ENCODE measurements around the gene CABP7. TPM values are rescaled to one million over a fixed set of nuclear protein-coding genes. Genes with fewer than 3 reads are reported as not detected.

The CABP7 gene
- 0.08 to 0.27 TPM (median 0.10 TPM) in 5 replicates for total RNA-seq (2022; extraction: Qiagen RNA extraction)

DNA sequence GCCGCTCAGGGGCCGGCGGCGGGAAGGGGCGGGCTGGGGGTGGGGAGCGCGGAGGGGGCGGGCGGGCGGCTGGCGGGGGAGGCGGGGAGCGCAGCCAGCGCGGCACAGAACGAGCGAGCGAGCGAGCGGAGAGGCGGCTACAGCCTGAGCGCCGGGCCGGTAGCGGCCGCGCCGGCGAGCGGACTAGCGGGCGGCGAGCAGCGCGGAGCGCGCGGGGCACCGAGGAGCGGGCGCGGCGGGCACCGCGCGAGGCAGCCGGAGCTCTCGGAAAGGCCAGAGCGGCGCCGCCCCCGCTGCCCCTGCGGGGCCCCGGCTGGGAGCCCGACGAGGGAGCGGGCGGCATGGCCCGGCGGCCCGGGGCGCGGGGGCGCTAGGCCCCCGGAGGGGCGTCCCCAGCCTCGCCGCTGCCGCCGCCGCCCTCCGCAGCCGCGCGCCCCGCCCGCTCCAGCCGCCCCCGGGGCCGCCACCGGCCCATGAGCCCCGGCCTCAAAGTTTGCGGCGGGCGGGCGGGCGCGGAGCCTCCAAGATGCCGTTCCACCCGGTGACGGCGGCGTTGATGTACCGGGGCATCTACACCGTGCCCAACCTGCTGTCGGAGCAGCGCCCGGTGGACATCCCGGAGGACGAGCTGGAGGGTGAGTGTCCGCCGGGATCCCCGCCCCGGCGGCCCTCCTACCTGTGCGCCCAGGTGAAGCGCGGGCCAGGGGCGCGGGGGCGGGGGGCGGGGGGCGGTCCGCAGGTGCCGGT, at the start of gene CABP7:
Gene CABP7, plus strand, starts transcription at position 105 of the 747 bp plus-strand sequence. Its CDS starts 422 bp downstream, at position 527.

DNA sequence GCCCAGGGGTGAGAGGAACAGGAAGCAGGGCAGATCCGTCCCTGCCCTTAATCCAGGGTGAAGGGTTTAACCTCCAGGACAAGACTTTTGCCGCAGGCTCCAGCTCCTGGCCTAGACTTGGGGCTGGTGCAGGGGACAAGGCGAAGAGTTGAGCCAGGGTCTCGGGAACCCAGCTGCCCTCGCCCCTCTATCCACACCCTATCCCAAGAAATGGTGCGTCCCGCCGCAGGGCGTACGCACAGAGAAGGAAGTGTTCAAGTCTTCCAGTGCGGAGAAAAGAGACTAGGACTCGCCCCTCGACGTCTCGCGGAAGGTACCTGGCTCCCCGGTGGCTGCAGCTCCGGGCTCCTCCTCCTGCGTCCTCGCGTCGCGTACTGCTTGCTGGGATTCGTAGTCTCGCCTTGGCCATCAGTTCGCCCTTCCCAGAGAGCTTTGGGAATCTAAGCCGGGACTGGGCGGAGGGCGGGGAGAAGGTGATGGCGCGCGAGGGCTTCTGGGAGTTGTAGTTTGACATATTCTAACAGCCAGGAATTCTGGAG, 46.9 kb downstream of the CABP7 start, which contains the start of gene ZMAT5:
Gene ZMAT5, minus strand, starts transcription at position 376 of the 539 bp plus-strand sequence. CDS start 18,463 bp downstream, outside the sequence.

DNA sequence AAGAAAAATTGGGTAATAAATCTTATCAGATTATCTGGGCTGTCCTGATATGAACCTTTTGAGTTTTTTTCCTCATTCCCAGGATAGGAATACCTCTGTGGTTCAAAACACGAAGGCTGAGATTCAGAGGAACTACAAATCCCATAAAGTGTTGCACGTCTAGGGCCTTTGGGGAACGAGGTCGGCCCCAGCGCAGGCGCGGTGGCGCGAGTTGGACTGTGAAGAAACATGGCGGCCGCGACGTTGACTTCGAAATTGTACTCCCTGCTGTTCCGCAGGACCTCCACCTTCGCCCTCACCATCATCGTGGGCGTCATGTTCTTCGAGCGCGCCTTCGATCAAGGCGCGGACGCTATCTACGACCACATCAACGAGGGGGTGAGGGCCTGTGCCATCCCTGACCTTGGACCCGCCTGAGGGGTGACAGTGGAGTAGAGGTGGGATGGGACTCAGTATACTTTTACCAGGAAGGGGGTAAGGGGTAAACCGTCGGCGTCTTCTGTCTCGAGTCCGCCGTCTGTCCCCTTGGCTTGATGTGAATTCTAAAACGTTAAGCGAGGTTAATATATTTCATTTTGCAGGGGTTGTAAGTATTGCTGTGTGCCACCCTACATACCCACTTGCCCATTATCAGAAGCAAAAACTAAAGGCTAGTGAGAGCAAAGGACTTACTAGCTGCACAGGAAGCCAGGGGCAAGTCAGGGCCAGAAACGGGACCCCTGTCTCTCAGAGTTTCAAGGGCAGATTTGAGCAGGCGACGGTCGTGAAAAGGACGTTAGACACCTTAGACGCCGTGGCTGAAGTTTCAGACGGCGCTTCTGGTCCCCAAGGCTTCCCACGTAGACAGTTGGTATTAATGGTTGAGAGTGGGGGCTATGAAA, 47.6 kb downstream of the CABP7 start, which contains the start of gene UQCR10:
Gene UQCR10, plus strand, starts transcription at position 199 of the 881 bp plus-strand sequence. Its CDS starts 30 bp downstream, at position 229.

Other genes starting within 250 kb of the CABP7 start
- 0.03 to 0.16 TPM (median 0.09 TPM) in 5 replicates for gene NEFH, start 239.8 kb upstream of the CABP7 start, total RNA-seq (2022; extraction: Qiagen RNA extraction)
- 27.3 to 34.6 TPM (median 32.0 TPM) in 5 replicates for gene THOC5, start 166.2 kb upstream of the CABP7 start, total RNA-seq (2022; extraction: Qiagen RNA extraction)
- 57.5 to 64.9 TPM (median 63.0 TPM) in 5 replicates for gene NIPSNAP1, start 138.9 kb upstream of the CABP7 start, total RNA-seq (2022; extraction: Qiagen RNA extraction)
- 10.0 to 15.9 TPM (median 12.2 TPM) in 5 replicates for gene NF2, start 116.4 kb upstream of the CABP7 start, total RNA-seq (2022; extraction: Qiagen RNA extraction)
- gene ZMAT5, start 47.0 kb downstream of the CABP7 start, total RNA-seq (2022; extraction: Qiagen RNA extraction) = 13.7 to 21.4 TPM (median 19.1 TPM) in 5 replicates
- gene UQCR10, start 47.4 kb downstream of the CABP7 start, total RNA-seq (2022; extraction: Qiagen RNA extraction) = 107 to 127 TPM (median 118 TPM) in 5 replicates
- gene ASCC2, start 118.3 kb downstream of the CABP7 start, total RNA-seq (2022; extraction: Qiagen RNA extraction) = 26.1 to 30.4 TPM (median 28.1 TPM) in 5 replicates
- gene MTMR3, start 163.2 kb downstream of the CABP7 start, total RNA-seq (2022; extraction: Qiagen RNA extraction) = 7.4 to 9.2 TPM (median 8.1 TPM) in 5 replicates